WTC11 (cell line): ENCODE results near the gene PADI1. TPM values are rescaled to one million over a fixed set of nuclear protein-coding genes. Genes with fewer than 3 reads are reported as not detected.

Experiments
- ATAC-seq: fragments of 200-7000 bp; cut with Tn5 transposase; 2 replicates; pipeline ENCODE4 v1.10.0; 2021; ENCODE audit warnings: mild to moderate bottlenecking, moderate library complexity
- CTCF ChIA-PET: fragments of 300-600 bp; sonication (Branson Sonifier 250); formaldehyde crosslinking; loops from one replicate; lab custom pipeline; 2021; ENCODE audit warnings: antibody characterized with exemption; lab: Charles Lee
- POLR2A ChIA-PET: fragments of 350-600 bp; sonication (Branson Sonifier 250); formaldehyde crosslinking; loops from one replicate; lab custom pipeline; 2021; ENCODE audit warnings: antibody characterized with exemption; lab: Charles Lee
- DNase-seq: peaks from one replicate; pipeline ENCODE4 v3.0.0; 2021; ENCODE audit warnings: low spot score
- H3K27ac Mint-ChIP-seq: 2 replicates; pipeline ENCODE4 v1.8.0; 2021; ENCODE audit warnings: mixed read lengths
- H3K27me3 Mint-ChIP-seq: 2 replicates; pipeline ENCODE4 v1.8.0; 2021; ENCODE audit warnings: low read depth, mild to moderate bottlenecking, moderate library complexity, mixed read lengths
- H3K36me3 Mint-ChIP-seq: 2 replicates; pipeline ENCODE4 v1.8.0; 2021; ENCODE audit warnings: mixed read lengths
- H3K4me1 Mint-ChIP-seq: 2 replicates; pipeline ENCODE4 v1.8.0; 2022; ENCODE audit warnings: mixed read lengths
- H3K4me3 Mint-ChIP-seq: 2 replicates; pipeline ENCODE4 v1.8.0; 2021; ENCODE audit warnings: mild to moderate bottlenecking, moderate library complexity, mixed read lengths
- H3K9me3 Mint-ChIP-seq: 2 replicates; pipeline ENCODE4 v1.8.0; 2021; ENCODE audit warnings: mixed read lengths
- CBFB ChIP-seq: sonication (generic); formaldehyde crosslinking; IDR thresholded peaks from 2 replicates; pipeline ENCODE4 v1.8.1; 2022; ENCODE audit warnings: mild to moderate bottlenecking, low read depth, missing genetic modification reagents
- FOXJ3 ChIP-seq: sonication (generic); formaldehyde crosslinking; IDR thresholded peaks from 2 replicates; pipeline ENCODE4 v1.9.0; 2021; ENCODE audit warnings: missing genetic modification reagents, mild to moderate bottlenecking, borderline replicate concordance
- GRHL2 ChIP-seq: fragments of 250-450 bp; sonication (Bioruptor Pico); IDR thresholded peaks from 2 replicates; pipeline ENCODE4 v1.8.0; 2022; ENCODE audit warnings: mild to moderate bottlenecking, moderate library complexity; ENCODE audit not compliant: insufficient replicate concordance, severe bottlenecking
- NR1H2 ChIP-seq: sonication (generic); formaldehyde crosslinking; IDR thresholded peaks from 2 replicates; pipeline ENCODE4 v1.9.0; 2021; ENCODE audit warnings: mild to moderate bottlenecking, moderate library complexity, missing genetic modification reagents
- NR2C2 ChIP-seq: sonication (generic); formaldehyde crosslinking; IDR thresholded peaks from 2 replicates; pipeline ENCODE4 v1.8.0; 2022; ENCODE audit warnings: mild to moderate bottlenecking, missing genetic modification reagents
- TEAD4 ChIP-seq: sonication (generic); formaldehyde crosslinking; IDR thresholded peaks from 2 replicates; pipeline ENCODE4 v1.8.0; 2022; ENCODE audit warnings: mild to moderate bottlenecking, missing genetic modification reagents
- ZNF121 ChIP-seq: sonication (generic); formaldehyde crosslinking; IDR thresholded peaks from 2 replicates; pipeline ENCODE4 v1.8.0; 2023; ENCODE audit warnings: missing genetic modification reagents
- ZNF416 ChIP-seq: fragments of 250-450 bp; sonication (Bioruptor Pico); IDR thresholded peaks from 2 replicates; pipeline ENCODE4 v1.9.0; 2021; ENCODE audit warnings: mild to moderate bottlenecking, inconsistent platforms
- total RNA-seq: library from RNA; stranded (reverse); gene quantifications from 3 replicates; pipeline ENCODE4 v1.2.3, GENCODE V29; 2021
- TF ChIP-seq, protein P1 (sequence below): fragments of 250-450 bp; sonication (Bioruptor Pico); IDR thresholded peaks from 2 replicates; pipeline ENCODE4 v1.9.0; 2021; ENCODE audit warnings: mild to moderate bottlenecking
- TF ChIP-seq, protein P2 (sequence below): sonication (generic); formaldehyde crosslinking; IDR thresholded peaks from 2 replicates; pipeline ENCODE4 v1.8.0; 2022; ENCODE audit warnings: mild to moderate bottlenecking, missing genetic modification reagents
- TF ChIP-seq, protein P3 (sequence below): sonication (generic); formaldehyde crosslinking; IDR thresholded peaks from 2 replicates; pipeline ENCODE4 v1.8.1; 2023; ENCODE audit warnings: mild to moderate bottlenecking, missing genetic modification reagents
- TF ChIP-seq, protein P4 (sequence below): sonication (generic); formaldehyde crosslinking; IDR thresholded peaks from 2 replicates; pipeline ENCODE4 v1.8.1; 2023; ENCODE audit warnings: mild to moderate bottlenecking, missing genetic modification reagents, moderate library complexity
- TF ChIP-seq, protein P5 (sequence below): sonication (generic); formaldehyde crosslinking; IDR thresholded peaks from 2 replicates; pipeline ENCODE4 v1.8.0; 2023; ENCODE audit warnings: mild to moderate bottlenecking, missing genetic modification reagents
- TF ChIP-seq, protein P6 (sequence below): sonication (generic); formaldehyde crosslinking; IDR thresholded peaks from 2 replicates; pipeline ENCODE4 v1.8.1; 2022; ENCODE audit warnings: mild to moderate bottlenecking, missing genetic modification reagents, moderate library complexity, borderline replicate concordance

PADI1 gene
- total RNA-seq, 1 experiment from 2014 or later: 0.15 TPM

DNA sequence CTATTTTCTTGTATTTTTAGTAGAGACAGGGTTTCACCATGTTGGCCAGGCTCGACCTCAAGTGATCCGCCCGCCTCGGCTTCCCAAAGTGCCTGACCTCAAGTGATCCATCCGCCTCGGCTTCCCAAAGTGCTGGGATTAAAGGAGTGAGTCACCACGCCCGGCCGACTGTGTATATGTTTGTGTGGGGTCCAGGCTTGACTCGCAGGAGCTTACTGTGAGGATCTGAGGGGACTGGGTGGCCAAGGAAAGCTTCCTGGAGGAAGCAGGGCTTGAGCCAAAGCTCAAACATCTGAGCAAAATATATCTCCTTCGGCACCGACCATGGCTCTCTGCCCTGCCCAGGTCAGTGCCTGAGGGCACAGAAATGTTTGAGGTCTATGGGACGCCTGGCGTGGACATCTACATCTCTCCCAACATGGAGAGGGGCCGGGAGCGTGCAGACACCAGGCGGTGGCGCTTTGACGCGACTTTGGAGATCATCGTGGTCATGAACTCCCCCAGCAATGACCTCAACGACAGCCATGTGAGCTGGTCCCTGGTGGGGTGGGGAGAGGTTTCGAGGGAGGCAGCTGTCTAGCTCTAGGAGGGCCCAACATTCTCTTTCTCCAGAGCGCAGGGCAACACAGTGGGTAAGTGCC lies 54.4 kb downstream of the PADI1 start (continued):
- TF ChIP-seq ZNF121 (CRISPR knock-in tag) (no peak), NR1H2 (CRISPR knock-in tag) (no peak), TEAD4 (CRISPR knock-in tag) (no peak)
- TF ChIP-seq, protein P1, sequence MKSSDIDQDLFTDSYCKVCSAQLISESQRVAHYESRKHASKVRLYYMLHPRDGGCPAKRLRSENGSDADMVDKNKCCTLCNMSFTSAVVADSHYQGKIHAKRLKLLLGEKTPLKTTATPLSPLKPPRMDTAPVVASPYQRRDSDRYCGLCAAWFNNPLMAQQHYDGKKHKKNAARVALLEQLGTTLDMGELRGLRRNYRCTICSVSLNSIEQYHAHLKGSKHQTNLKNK (CRISPR knock-in tag): no peak

DNA sequence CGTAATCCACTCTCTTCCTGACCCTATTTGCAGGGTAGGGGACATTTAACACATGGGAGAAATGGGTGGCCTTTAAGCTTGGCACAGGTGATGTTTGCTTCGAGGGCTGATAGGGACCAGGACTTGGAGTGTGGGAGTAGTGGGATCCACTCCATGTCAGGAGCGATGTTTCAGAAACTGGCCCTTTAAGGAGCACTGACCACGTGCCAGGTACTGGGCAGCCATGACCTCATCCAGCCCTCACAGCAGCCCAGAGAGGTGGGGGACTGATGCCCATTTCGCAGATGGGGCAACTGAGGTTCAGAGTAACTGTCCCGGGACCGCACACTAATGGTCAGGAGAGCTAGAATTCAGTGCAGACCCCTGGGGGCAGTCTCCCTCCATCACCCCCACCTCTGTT lies 55.3 kb downstream of the PADI1 start:
- CTCF ChIA-PET: interaction anchor here (1.0 kb wide), 1 partner anchor 13 kb away, joined by 3 read pairs; no protein-coding TSS in a partner anchor
- H3K27me3 Mint-ChIP-seq: no peaks in the 10 kb centered on the region
- H3K4me1 Mint-ChIP-seq: no peaks in the 10 kb centered on the region

More for the DNA sequence above, 55.3 kb downstream of the PADI1 start:
- peaks cover 14% of the 10 kb centered on the region for H3K9me3 Mint-ChIP-seq
- no peak for DNase-seq
- H3K36me3 Mint-ChIP-seq: no peaks in the 10 kb centered on the region
- TF ChIP-seq, protein P2, sequence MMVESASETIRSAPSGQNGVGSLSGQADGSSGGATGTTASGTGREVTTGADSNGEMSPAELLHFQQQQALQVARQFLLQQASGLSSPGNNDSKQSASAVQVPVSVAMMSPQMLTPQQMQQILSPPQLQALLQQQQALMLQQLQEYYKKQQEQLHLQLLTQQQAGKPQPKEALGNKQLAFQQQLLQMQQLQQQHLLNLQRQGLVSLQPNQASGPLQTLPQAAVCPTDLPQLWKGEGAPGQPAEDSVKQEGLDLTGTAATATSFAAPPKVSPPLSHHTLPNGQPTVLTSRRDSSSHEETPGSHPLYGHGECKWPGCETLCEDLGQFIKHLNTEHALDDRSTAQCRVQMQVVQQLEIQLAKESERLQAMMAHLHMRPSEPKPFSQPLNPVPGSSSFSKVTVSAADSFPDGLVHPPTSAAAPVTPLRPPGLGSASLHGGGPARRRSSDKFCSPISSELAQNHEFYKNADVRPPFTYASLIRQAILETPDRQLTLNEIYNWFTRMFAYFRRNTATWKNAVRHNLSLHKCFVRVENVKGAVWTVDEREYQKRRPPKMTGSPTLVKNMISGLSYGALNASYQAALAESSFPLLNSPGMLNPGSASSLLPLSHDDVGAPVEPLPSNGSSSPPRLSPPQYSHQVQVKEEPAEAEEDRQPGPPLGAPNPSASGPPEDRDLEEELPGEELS (CRISPR knock-in tag): no peak
- TF ChIP-seq GRHL2 (CRISPR knock-in tag) (no peak), NR2C2 (no peak), FOXJ3 (CRISPR knock-in tag) (no peak), ZNF416 (CRISPR knock-in tag) (no peak), CBFB (no peak)
- TF ChIP-seq, protein P3, sequence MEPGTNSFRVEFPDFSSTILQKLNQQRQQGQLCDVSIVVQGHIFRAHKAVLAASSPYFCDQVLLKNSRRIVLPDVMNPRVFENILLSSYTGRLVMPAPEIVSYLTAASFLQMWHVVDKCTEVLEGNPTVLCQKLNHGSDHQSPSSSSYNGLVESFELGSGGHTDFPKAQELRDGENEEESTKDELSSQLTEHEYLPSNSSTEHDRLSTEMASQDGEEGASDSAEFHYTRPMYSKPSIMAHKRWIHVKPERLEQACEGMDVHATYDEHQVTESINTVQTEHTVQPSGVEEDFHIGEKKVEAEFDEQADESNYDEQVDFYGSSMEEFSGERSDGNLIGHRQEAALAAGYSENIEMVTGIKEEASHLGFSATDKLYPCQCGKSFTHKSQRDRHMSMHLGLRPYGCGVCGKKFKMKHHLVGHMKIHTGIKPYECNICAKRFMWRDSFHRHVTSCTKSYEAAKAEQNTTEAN (CRISPR knock-in tag): no peak
- TF ChIP-seq, protein P4, sequence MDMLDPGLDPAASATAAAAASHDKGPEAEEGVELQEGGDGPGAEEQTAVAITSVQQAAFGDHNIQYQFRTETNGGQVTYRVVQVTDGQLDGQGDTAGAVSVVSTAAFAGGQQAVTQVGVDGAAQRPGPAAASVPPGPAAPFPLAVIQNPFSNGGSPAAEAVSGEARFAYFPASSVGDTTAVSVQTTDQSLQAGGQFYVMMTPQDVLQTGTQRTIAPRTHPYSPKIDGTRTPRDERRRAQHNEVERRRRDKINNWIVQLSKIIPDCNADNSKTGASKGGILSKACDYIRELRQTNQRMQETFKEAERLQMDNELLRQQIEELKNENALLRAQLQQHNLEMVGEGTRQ (CRISPR knock-in tag): no peak
- TF ChIP-seq, protein P5, sequence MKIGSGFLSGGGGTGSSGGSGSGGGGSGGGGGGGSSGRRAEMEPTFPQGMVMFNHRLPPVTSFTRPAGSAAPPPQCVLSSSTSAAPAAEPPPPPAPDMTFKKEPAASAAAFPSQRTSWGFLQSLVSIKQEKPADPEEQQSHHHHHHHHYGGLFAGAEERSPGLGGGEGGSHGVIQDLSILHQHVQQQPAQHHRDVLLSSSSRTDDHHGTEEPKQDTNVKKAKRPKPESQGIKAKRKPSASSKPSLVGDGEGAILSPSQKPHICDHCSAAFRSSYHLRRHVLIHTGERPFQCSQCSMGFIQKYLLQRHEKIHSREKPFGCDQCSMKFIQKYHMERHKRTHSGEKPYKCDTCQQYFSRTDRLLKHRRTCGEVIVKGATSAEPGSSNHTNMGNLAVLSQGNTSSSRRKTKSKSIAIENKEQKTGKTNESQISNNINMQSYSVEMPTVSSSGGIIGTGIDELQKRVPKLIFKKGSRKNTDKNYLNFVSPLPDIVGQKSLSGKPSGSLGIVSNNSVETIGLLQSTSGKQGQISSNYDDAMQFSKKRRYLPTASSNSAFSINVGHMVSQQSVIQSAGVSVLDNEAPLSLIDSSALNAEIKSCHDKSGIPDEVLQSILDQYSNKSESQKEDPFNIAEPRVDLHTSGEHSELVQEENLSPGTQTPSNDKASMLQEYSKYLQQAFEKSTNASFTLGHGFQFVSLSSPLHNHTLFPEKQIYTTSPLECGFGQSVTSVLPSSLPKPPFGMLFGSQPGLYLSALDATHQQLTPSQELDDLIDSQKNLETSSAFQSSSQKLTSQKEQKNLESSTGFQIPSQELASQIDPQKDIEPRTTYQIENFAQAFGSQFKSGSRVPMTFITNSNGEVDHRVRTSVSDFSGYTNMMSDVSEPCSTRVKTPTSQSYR (CRISPR knock-in tag): no peak
- TF ChIP-seq, protein P6, sequence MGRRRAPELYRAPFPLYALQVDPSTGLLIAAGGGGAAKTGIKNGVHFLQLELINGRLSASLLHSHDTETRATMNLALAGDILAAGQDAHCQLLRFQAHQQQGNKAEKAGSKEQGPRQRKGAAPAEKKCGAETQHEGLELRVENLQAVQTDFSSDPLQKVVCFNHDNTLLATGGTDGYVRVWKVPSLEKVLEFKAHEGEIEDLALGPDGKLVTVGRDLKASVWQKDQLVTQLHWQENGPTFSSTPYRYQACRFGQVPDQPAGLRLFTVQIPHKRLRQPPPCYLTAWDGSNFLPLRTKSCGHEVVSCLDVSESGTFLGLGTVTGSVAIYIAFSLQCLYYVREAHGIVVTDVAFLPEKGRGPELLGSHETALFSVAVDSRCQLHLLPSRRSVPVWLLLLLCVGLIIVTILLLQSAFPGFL (CRISPR knock-in tag): no peak
- no peak overlapping the region for H3K4me3 Mint-ChIP-seq
- no peak for ATAC-seq
- no peak overlapping the region for H3K27ac Mint-ChIP-seq
- POLR2A ChIA-PET: interaction anchor here (0.7 kb wide), 1 partner anchor 204 kb away, joined by 3 read pairs; no protein-coding TSS in a partner anchor
